PC-9 (cell line): ENCODE results near the gene CBX1. TPM values are rescaled to one million over a fixed set of nuclear protein-coding genes. Genes with fewer than 3 reads are reported as not detected.

Source experiments
- BruUV-seq: library from RNA; stranded (reverse); fragments of 400-500 nt; replicated peaks from 2 replicates; lab custom pipeline; 2021; lab: Mats Ljungman, UMichigan
- CTCF ChIA-PET: fragments of 300-600 bp; sonication (Branson Sonifier 250); formaldehyde crosslinking; loops from one replicate; lab custom pipeline; 2022; ENCODE audit warnings: antibody characterized with exemption; lab: Charles Lee
- POLR2A ChIA-PET: fragments of 300-600 bp; sonication (Branson Sonifier 250); formaldehyde crosslinking; loops from one replicate; lab custom pipeline; 2022; ENCODE audit warnings: antibody characterized with exemption; ENCODE audit not compliant: unreplicated experiment; lab: Charles Lee
- DNase-seq, 2 experiments: peaks; one replicate each; pipeline versions ENCODE4 v3.0.0 to v3.0.0-alpha.2; 2015 to 2022; ENCODE audit warnings: mixed read lengths in 1 of 2
- H2AFZ ChIP-seq: fragments of 200-600 bp; sonication (generic); 2 replicates; pipeline ENCODE4 v1.8.1; 2017; ENCODE audit warnings: antibody characterized with exemption
- H3F3A ChIP-seq: fragments of 200-600 bp; sonication (generic); 2 replicates; pipeline ENCODE4 v1.8.1; 2017; ENCODE audit warnings: antibody characterized with exemption, mild to moderate bottlenecking, low read depth; ENCODE audit not compliant: insufficient read depth
- H3K27ac ChIP-seq: fragments of 200-600 bp; sonication (generic); 2 replicates; pipeline ENCODE4 v1.6.1; 2016; ENCODE audit warnings: mixed run types
- H3K27me3 ChIP-seq: fragments of 200-600 bp; sonication (generic); 2 replicates; pipeline ENCODE4 v1.6.1; 2016; ENCODE audit warnings: low read depth, mixed run types; ENCODE audit not compliant: insufficient read depth
- H3K36me3 ChIP-seq: fragments of 200-600 bp; sonication (generic); 2 replicates; pipeline ENCODE4 v1.6.1; 2016; ENCODE audit warnings: low read depth, mixed run types
- H3K4me1 ChIP-seq: fragments of 200-600 bp; sonication (generic); replicated peaks from 2 replicates; pipeline ENCODE4 v1.6.1; 2016; ENCODE audit warnings: mixed run types; ENCODE audit not compliant: insufficient read depth
- H3K4me2 ChIP-seq: fragments of 200-600 bp; sonication (generic); 2 replicates; pipeline ENCODE4 v1.6.1; 2017; ENCODE audit warnings: mixed run types
- H3K4me3 ChIP-seq: fragments of 200-600 bp; sonication (generic); 2 replicates; pipeline ENCODE4 v1.6.1; 2016; ENCODE audit warnings: mixed run types
- H3K79me2 ChIP-seq: fragments of 200-600 bp; sonication (generic); 2 replicates; pipeline ENCODE4 v1.6.1; 2017; ENCODE audit warnings: low read depth, mixed run types
- H3K9me2 ChIP-seq: fragments of 200-600 bp; sonication (generic); 2 replicates; pipeline ENCODE4 v1.8.1; 2017; ENCODE audit warnings: mild to moderate bottlenecking; ENCODE audit not compliant: insufficient read depth
- H3K9me3 ChIP-seq: fragments of 200-600 bp; sonication (generic); 2 replicates; pipeline ENCODE4 v1.8.1; 2016; ENCODE audit warnings: low read depth; ENCODE audit not compliant: insufficient read depth
- H4K20me1 ChIP-seq: fragments of 200-600 bp; sonication (generic); 2 replicates; pipeline ENCODE4 v1.8.1; 2017; ENCODE audit not compliant: insufficient read depth
- CTCF ChIP-seq: fragments of 200-600 bp; sonication (generic); conservative IDR thresholded peaks from 2 replicates; pipeline ENCODE4 v1.6.1; 2017; ENCODE audit warnings: mixed run types, antibody characterized with exemption, mild to moderate bottlenecking, moderate library complexity
- EZH2 ChIP-seq: fragments of 200-600 bp; sonication (generic); IDR thresholded peaks from 2 replicates; pipeline ENCODE4 v1.8.0; 2017; ENCODE audit warnings: antibody characterized with exemption, low read depth
- intact Hi-C: fragments of 100-400 bp; cut with micrococcal nuclease; formaldehyde crosslinking; loops from one replicate; pipeline ENCODE4 v1.10.0; 2022; ENCODE audit not compliant: unreplicated experiment
- microRNA-seq: library from miRNA; unstranded; fragments of <30 nt; microRNA quantifications from one replicate; pipeline ENCODE4 v1.2.0, GENCODE V29; 2021; ENCODE audit warnings: borderline number of aligned reads, borderline replicate concordance
- total RNA-seq: library from RNA; stranded (reverse); gene quantifications from 2 replicates; pipeline ENCODE4 v1.2.3, GENCODE V29; 2021

Gene CBX1
- total RNA-seq, 1 experiment from 2014 or later = 93.9 TPM

- Histone ChIP-seq H3K27ac (no peak overlapping the region), H2AFZ (no peak overlapping the region), H3K79me2 (no peaks in the 10 kb centered on the region), H3K9me2 (no peaks in the 10 kb centered on the region), H3K36me3 (no peaks in the 10 kb centered on the region), H3K27me3 (no peaks in the 10 kb centered on the region), H3F3A (peaks cover 38% of the 10 kb centered on the region), H3K9me3 (no peaks in the 10 kb centered on the region), H3K4me2 (no peak overlapping the region), H4K20me1 (no peaks in the 10 kb centered on the region), H3K4me1 (peaks cover 24% of the 10 kb centered on the region), H3K4me3 (no peak overlapping the region)
- no peak for DNase-seq
- TF ChIP-seq CTCF (no peak), EZH2 (no peak)
- intact Hi-C loops = loop anchor here (10.0 kb wide), 2 partner anchors 313 to 1013 kb away; no protein-coding TSS in a partner anchor
- no TSS peak for BruUV-seq
- POLR2A ChIA-PET = no interaction called here
- CTCF ChIA-PET = no interaction called here
These were observed 79.3 kb downstream of the CBX1 start for GRCh38 chr17:48021934-48022333.

Small RNA genes lying within 50 kb of the gene (microRNA-seq; reads per million reads assigned to microRNA genes)
- 39.7 reads per million, percentile 39 among the genes with 10 or more reads in this experiment for gene MIR152

Other genes starting within 250 kb of the CBX1 start
- 13.5 and 18.0 TPM in 2 replicates for gene SP2, start 205.2 kb downstream of the CBX1 start, total RNA-seq
- 40.2 and 44.1 TPM in 2 replicates for gene PNPO, start 159.9 kb downstream of the CBX1 start, total RNA-seq
- 5.3 and 6.2 TPM in 2 replicates for gene PRR15L, start 143.6 kb downstream of the CBX1 start, total RNA-seq
- gene CDK5RAP3, start 130.4 kb downstream of the CBX1 start, total RNA-seq = 147 and 195 TPM in 2 replicates
- gene COPZ2, start 63.7 kb downstream of the CBX1 start, total RNA-seq = 2.6 and 2.7 TPM in 2 replicates
- gene NFE2L1, start 53.1 kb downstream of the CBX1 start, total RNA-seq = 85.5 and 91.7 TPM in 2 replicates
- gene SNX11, start 6.3 kb upstream of the CBX1 start, total RNA-seq = 16.0 and 17.0 TPM in 2 replicates